Measurements from ENCODE around the gene NPTN. TPM values are rescaled to one million over a fixed set of nuclear protein-coding genes. Genes with fewer than 3 reads are reported as not detected.

Gene NPTN
- total RNA-seq, 1 experiment from 2014 or later = 190 TPM

DNA sequence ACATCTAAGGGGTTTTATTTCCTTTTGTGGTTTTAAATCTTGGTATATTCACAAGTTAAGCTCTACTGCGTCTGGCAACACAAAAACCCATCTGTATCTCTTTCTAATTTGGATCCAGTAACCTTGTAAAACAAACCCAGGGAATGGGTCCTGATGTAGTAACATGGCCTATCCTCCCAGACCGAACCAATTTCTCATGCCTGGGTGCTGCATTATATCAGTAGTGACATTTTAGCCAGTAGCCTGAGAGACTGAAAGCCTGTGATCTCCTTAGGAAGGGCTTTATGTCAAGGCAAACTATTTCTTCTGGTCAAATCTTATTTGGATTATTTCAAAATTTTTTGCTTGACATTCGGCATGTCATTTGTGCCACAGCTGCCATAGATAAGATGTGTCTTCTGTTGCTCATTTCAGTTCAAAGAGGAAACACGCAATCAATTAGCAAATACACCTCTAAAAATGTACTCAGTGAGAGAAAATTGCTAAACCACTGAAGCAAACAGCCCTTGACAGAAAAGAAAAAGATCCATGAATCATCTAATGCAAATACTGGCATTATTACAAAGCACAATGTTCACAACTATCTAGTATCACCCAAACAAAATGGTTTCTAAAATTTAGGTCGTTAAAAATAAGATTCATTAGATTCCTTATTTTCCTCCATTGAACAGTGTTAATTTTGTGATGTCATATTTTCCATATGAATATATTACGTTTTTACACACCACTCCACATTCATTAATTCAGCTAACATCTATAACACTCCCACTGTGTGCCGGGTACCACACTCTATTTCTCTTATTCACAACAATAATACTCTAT, 4.0 kb downstream of the NPTN start:
- intact Hi-C loops (cut with micrococcal nuclease; ENCODE audit: unreplicated experiment) = no loop called here
- CTCF ChIA-PET = no interaction called here
- Mint-ChIP-seq H3K4me1 (ENCODE audit: low read depth, unreplicated experiment) (peaks cover 34% of the 10 kb centered on the region), H3K27ac (ENCODE audit: unreplicated experiment) (no peak overlapping the region), H3K9me3 (ENCODE audit: low read depth, unreplicated experiment) (no peaks in the 10 kb centered on the region), H3K27me3 (ENCODE audit: unreplicated experiment) (no peaks in the 10 kb centered on the region), H3K36me3 (ENCODE audit: insufficient read depth, unreplicated experiment) (peaks cover 25% of the 10 kb centered on the region), H3K4me3 (ENCODE audit: low read depth, unreplicated experiment) (no peak overlapping the region)
- BruUV-seq (replicated peaks) = no TSS peak
- TF ChIP-seq, protein P1, sequence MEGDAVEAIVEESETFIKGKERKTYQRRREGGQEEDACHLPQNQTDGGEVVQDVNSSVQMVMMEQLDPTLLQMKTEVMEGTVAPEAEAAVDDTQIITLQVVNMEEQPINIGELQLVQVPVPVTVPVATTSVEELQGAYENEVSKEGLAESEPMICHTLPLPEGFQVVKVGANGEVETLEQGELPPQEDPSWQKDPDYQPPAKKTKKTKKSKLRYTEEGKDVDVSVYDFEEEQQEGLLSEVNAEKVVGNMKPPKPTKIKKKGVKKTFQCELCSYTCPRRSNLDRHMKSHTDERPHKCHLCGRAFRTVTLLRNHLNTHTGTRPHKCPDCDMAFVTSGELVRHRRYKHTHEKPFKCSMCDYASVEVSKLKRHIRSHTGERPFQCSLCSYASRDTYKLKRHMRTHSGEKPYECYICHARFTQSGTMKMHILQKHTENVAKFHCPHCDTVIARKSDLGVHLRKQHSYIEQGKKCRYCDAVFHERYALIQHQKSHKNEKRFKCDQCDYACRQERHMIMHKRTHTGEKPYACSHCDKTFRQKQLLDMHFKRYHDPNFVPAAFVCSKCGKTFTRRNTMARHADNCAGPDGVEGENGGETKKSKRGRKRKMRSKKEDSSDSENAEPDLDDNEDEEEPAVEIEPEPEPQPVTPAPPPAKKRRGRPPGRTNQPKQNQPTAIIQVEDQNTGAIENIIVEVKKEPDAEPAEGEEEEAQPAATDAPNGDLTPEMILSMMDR (IDR thresholded peaks at IDR 0.05; ENCODE audit: unreplicated experiment) = no peak
- no peak for DNase-seq

DNA sequence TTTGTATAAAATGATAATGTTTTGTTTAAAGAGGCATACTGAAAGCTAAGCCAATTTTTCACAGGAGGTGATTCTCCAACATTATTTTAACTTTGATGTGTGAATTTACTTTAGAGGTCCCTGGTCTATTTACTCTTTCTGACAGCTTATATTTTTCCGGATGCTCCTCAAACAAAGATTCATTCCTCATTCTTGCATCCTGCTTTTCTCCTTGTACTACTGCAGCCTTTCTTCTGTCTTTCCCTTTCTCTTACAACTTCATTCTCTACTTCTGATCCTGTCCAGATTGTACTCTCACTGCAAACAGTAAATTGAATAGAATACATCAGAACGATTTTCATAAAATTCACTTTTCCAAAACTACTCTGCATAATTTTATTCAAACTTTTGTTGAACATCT, 5.1 kb downstream of the NPTN start:
- H3K36me3 Mint-ChIP-seq (ENCODE audit: insufficient read depth, unreplicated experiment) = peaks cover 15% of the 10 kb centered on the region
- H3K4me3 Mint-ChIP-seq (ENCODE audit: low read depth, unreplicated experiment) = no peak overlapping the region
- CTCF ChIA-PET = interaction anchor here (0.7 kb wide), 1 partner anchor 63 kb away, joined by 3 read pairs; no protein-coding TSS in a partner anchor
- TF ChIP-seq, protein P1 (IDR thresholded peaks at IDR 0.05; ENCODE audit: unreplicated experiment) = no peak
- H3K27ac Mint-ChIP-seq (ENCODE audit: unreplicated experiment) = no peak overlapping the region
- intact Hi-C loops (cut with micrococcal nuclease; ENCODE audit: unreplicated experiment) = no loop called here
- H3K9me3 Mint-ChIP-seq (ENCODE audit: low read depth, unreplicated experiment) = no peaks in the 10 kb centered on the region
- BruUV-seq (replicated peaks) = no TSS peak
- H3K4me1 Mint-ChIP-seq (ENCODE audit: low read depth, unreplicated experiment) = peaks cover 33% of the 10 kb centered on the region
- DNase-seq = no peak
- H3K27me3 Mint-ChIP-seq (ENCODE audit: unreplicated experiment) = no peaks in the 10 kb centered on the region

DNA sequence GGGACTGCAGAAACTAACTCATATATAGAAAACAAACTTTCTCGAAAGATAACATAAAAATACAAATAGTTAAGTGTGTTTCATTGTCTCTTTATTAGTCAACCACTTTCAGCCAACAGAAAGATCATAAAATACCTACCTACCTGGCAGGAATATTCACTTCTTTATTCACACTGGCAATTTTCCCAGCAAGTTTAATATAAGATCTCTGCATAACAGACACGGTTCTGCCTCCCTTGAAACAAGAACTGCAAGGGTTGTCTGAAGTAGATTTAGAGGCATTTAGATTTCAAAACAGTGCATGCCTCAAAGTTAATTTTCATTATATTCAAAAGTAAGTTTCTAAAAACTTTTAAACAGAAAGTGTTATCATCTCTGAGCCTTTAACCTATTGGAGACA, 7.1 kb downstream of the NPTN start:
- intact Hi-C loops (cut with micrococcal nuclease; ENCODE audit: unreplicated experiment) = no loop called here
- Mint-ChIP-seq H3K27me3 (ENCODE audit: unreplicated experiment) (no peaks in the 10 kb centered on the region), H3K9me3 (ENCODE audit: low read depth, unreplicated experiment) (no peaks in the 10 kb centered on the region), H3K27ac (ENCODE audit: unreplicated experiment) (no peak overlapping the region), H3K4me1 (ENCODE audit: low read depth, unreplicated experiment) (peaks cover 21% of the 10 kb centered on the region), H3K36me3 (ENCODE audit: insufficient read depth, unreplicated experiment) (no peaks in the 10 kb centered on the region), H3K4me3 (ENCODE audit: low read depth, unreplicated experiment) (no peak overlapping the region)
- CTCF ChIA-PET = no interaction called here
- TF ChIP-seq, protein P1 (IDR thresholded peaks at IDR 0.05; ENCODE audit: unreplicated experiment) = no peak
- BruUV-seq (replicated peaks) = no TSS peak
- DNase-seq = no peak

DNA sequence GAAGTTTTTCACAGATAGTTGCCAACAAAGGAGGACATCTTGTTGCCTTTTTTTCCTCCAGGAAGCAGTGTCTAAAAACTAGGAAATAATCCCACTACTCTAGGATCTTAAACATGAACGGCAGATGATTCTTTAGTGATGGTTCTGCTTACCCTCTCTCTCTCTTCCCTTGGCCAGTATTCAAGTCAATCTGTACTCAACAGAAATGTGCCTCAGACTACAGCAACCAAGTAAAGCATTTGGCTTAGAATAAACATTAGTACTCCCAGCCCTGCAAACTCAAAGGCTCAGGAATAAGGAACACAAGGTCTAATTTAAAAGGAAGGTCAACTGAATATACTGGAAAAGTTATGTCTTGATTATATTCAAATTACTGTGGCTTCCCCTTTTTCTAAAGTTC, 8.7 kb downstream of the NPTN start:
- TF ChIP-seq, protein P1 (IDR thresholded peaks at IDR 0.05; ENCODE audit: unreplicated experiment) = no peak
- intact Hi-C loops (cut with micrococcal nuclease; ENCODE audit: unreplicated experiment) = no loop called here
- Mint-ChIP-seq H3K27ac (ENCODE audit: unreplicated experiment) (no peak overlapping the region), H3K4me3 (ENCODE audit: low read depth, unreplicated experiment) (no peak overlapping the region), H3K36me3 (ENCODE audit: insufficient read depth, unreplicated experiment) (no peaks in the 10 kb centered on the region), H3K4me1 (ENCODE audit: low read depth, unreplicated experiment) (peaks cover 16% of the 10 kb centered on the region), H3K9me3 (ENCODE audit: low read depth, unreplicated experiment) (no peaks in the 10 kb centered on the region), H3K27me3 (ENCODE audit: unreplicated experiment) (no peaks in the 10 kb centered on the region)
- BruUV-seq (replicated peaks) = no TSS peak
- DNase-seq = no peak
- CTCF ChIA-PET = interaction anchor here (0.6 kb wide), 1 partner anchor 19 kb away, joined by 3 read pairs; no protein-coding TSS in a partner anchor
